GM18505 (cell line): ENCODE data around the gene MYLK.

Source experiments
- ATAC-seq: cut with Tn5 transposase; IDR thresholded peaks from one replicate; pipeline ENCODE4 v1.9.1; 2021; ENCODE audit not compliant: unreplicated experiment
- POLR2A ChIP-seq: IDR thresholded peaks from 4 replicates; pipeline ENCODE4 v1.6.1; 2011; ENCODE audit warnings: borderline replicate concordance; ENCODE audit not compliant: insufficient read depth, insufficient read length; ENCODE audit errors: extremely low read depth

Gene MYLK

DNA sequence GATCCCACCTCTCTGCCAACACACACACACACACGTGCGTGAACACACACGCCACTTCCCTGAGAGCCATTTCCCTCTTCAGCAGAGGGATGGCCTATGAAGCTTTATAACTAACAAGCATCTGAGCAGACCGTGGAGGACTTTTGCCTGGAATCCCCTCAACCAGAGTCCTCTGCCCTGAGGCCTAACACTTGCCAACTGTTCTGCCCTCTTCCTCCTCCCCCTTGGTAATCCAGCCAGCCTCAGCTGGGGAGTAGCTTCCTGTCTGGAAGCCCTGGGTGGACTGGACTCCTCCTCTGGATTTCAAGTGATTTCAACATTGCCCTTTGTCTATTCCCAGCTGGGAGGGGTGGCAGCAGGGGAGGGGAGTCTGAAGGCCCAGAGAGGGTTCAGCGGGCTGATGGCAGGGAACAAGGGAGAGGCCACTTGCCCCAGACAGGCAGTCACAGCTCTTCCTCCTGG lies 230.9 kb downstream of the MYLK start:
- no peak for ATAC-seq
- no peak for TF ChIP-seq POLR2A

- no peak for ATAC-seq
- TF ChIP-seq POLR2A, result no peak
Measured at GRCh38 chr3:123652342-123652984, 231.7 kb downstream of the MYLK start.

- TF ChIP-seq POLR2A, result no peak
- ATAC-seq, result no peak
Measured at GRCh38 chr3:123651449-123652341, 232.4 kb downstream of the MYLK start.

DNA sequence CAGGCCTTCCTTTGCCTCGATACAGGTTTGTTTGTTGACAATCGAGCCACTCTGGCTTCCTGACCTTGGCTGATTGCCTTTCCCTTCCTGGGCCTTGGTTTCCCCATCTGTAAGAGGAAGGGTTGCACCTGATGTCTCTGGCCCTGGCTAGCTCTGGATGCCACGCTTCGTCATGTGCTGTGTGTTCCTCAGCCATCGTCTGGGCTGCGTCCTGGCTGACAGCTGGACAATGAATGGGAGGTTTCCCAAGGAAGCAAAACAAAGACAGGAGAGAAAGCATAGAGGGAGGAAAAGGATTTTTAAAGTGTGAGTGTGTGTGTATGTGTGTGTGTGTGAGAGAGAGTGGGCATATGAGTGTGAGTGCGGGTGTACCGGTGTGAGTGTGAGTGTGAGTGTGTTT lies 234.0 kb downstream of the MYLK start:
- TF ChIP-seq POLR2A, result no peak

GRCh38 chr3:123648696-123649405 lies 235.3 kb downstream of the MYLK start:
- TF ChIP-seq POLR2A, result no peak
- no peak for ATAC-seq

More for the DNA sequence above, 234.0 kb downstream of the MYLK start:
- ATAC-seq, result no peak

- no peak for TF ChIP-seq POLR2A
- ATAC-seq, result no peak
Measured at GRCh38 chr3:123644358-123644757, 239.8 kb downstream of the MYLK start.

GRCh38 chr3:123642957-123643330 lies 241.2 kb downstream of the MYLK start:
- ATAC-seq, result no peak
- TF ChIP-seq POLR2A, result no peak

GRCh38 chr3:123642182-123642956 lies 241.8 kb downstream of the MYLK start:
- no peak for TF ChIP-seq POLR2A
- peak; percentile 66 for ATAC-seq

DNA sequence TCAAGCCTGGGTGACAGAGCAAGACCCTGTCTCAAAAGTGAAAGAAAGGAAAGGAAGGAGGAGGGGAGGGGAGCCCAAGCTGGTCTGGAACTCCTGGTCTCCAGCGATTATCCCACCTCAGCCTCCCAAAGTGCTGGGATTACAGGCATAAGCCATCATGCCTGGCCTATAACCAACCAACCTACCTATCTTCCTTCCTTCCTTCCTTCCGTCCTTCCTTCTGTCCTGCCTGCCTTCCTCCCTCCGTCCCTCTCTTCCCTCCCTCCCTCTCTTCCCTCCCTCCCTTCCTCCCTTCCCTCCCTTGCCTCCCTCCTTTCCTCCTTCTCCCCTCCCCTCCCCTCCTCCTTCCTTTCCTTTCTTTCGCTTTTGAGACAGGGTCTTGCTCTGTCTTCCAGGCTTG lies 242.6 kb downstream of the MYLK start:
- TF ChIP-seq POLR2A, result no peak
- ATAC-seq, result no peak

- TF ChIP-seq POLR2A, result no peak
- no peak for ATAC-seq
Measured at GRCh38 chr3:123640740-123641462, 243.2 kb downstream of the MYLK start.

- no peak for ATAC-seq
- TF ChIP-seq POLR2A, result no peak
Measured at GRCh38 chr3:123640311-123640710, 243.8 kb downstream of the MYLK start.
